HEK293T (cell line): ENCODE results near the gene PPOX.

Experiments used
- CTCF ChIA-PET: fragments of 350-600 bp; formaldehyde crosslinking; extraction: SDS; loops from one replicate; lab custom pipeline; 2021; ENCODE audit warnings: antibody characterized with exemption, inconsistent platforms; lab: Yijun Ruan, JAX
- POLR2A ChIA-PET: fragments of 350-600 bp; formaldehyde crosslinking; extraction: SDS; loops from one replicate; lab custom pipeline; 2020; ENCODE audit warnings: antibody characterized with exemption, inconsistent platforms; lab: Yijun Ruan, JAX
- DNase-seq: peaks from one replicate; pipeline ENCODE4 v3.0.0; 2012; ENCODE audit warnings: mixed read lengths; ENCODE audit errors: extremely low spot score
- ARNT ChIP-seq: fragments of 450-650 bp; IDR thresholded peaks from 2 replicates; pipeline ENCODE4 v1.6.1; 2017; ENCODE audit warnings: mild to moderate bottlenecking
- BHLHE40 ChIP-seq: fragments of 450-650 bp; IDR thresholded peaks from 2 replicates; pipeline ENCODE4 v1.6.1; 2016; ENCODE audit warnings: mild to moderate bottlenecking, moderate library complexity, borderline replicate concordance
- CTBP1 ChIP-seq: fragments of 450-650 bp; IDR thresholded peaks from 2 replicates; pipeline ENCODE4 v1.6.1; 2016; ENCODE audit warnings: borderline replicate concordance
- ELF4 ChIP-seq: fragments of 450-650 bp; IDR thresholded peaks from 2 replicates; pipeline ENCODE4 v1.6.1; 2017; ENCODE audit warnings: antibody characterized with exemption
- FOXA1 ChIP-seq: fragments of 450-650 bp; IDR thresholded peaks from 2 replicates; pipeline ENCODE4 v1.6.1; 2016; ENCODE audit warnings: mild to moderate bottlenecking
- FOXK2 ChIP-seq: fragments of 450-650 bp; IDR thresholded peaks from 2 replicates; pipeline ENCODE4 v1.6.1; 2016; ENCODE audit warnings: mild to moderate bottlenecking
- FOXM1 ChIP-seq: fragments of 450-650 bp; IDR thresholded peaks from 2 replicates; pipeline ENCODE4 v1.6.1; 2017; ENCODE audit warnings: mild to moderate bottlenecking, borderline replicate concordance
- HDGF ChIP-seq: fragments of 450-650 bp; IDR thresholded peaks from 2 replicates; pipeline ENCODE4 v1.6.1; 2017; ENCODE audit warnings: antibody characterized with exemption, borderline replicate concordance
- L3MBTL2 ChIP-seq: fragments of 450-650 bp; conservative IDR thresholded peaks from 2 replicates; pipeline ENCODE4 v1.6.1; 2016; ENCODE audit warnings: mild to moderate bottlenecking
- LEF1 ChIP-seq: fragments of 450-650 bp; IDR thresholded peaks from 2 replicates; pipeline ENCODE4 v1.6.1; 2017; ENCODE audit warnings: mild to moderate bottlenecking, borderline replicate concordance
- NFRKB ChIP-seq: fragments of 450-650 bp; IDR thresholded peaks from 2 replicates; pipeline ENCODE4 v1.6.1; 2016; ENCODE audit warnings: mild to moderate bottlenecking, moderate library complexity
- PKNOX1 ChIP-seq: fragments of 450-650 bp; IDR thresholded peaks from 2 replicates; pipeline ENCODE4 v1.6.1; 2016
- SP1 ChIP-seq: fragments of 450-650 bp; IDR thresholded peaks from 2 replicates; pipeline ENCODE4 v1.6.1; 2017
- SUZ12 ChIP-seq: fragments of 450-650 bp; IDR thresholded peaks from 2 replicates; pipeline ENCODE4 v1.6.1; 2016; ENCODE audit warnings: mild to moderate bottlenecking
- TARDBP ChIP-seq: fragments of 450-650 bp; IDR thresholded peaks from 2 replicates; pipeline ENCODE4 v1.6.1; 2016
- ZNF384 ChIP-seq: fragments of 450-650 bp; IDR thresholded peaks from 2 replicates; pipeline ENCODE4 v1.6.1; 2016

The PPOX gene

DNA sequence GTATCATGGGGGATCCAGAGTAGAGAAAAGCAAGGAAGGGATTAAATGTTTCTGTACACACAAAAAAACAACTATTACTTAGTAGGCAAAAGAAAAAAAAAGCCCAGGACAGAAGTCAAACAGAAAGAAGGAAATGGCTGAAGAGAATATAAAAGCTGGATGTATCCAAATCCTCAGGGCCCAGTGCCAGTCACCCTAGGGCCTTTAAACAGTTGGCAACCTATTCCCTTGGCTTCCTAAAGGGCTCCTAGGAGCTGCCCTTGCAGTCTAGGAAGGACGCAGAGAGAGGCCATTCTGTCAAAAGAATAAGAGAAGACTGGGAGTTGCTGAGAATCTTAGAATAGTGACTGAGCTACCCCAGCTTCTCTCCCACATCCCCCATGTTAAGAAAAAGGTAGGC is 6.1 kb downstream of the PPOX start:
- POLR2A ChIA-PET = interaction anchor here (1.3 kb wide), 1 partner anchor 10 kb away, joined by 3 read pairs; no protein-coding TSS in a partner anchor

DNA sequence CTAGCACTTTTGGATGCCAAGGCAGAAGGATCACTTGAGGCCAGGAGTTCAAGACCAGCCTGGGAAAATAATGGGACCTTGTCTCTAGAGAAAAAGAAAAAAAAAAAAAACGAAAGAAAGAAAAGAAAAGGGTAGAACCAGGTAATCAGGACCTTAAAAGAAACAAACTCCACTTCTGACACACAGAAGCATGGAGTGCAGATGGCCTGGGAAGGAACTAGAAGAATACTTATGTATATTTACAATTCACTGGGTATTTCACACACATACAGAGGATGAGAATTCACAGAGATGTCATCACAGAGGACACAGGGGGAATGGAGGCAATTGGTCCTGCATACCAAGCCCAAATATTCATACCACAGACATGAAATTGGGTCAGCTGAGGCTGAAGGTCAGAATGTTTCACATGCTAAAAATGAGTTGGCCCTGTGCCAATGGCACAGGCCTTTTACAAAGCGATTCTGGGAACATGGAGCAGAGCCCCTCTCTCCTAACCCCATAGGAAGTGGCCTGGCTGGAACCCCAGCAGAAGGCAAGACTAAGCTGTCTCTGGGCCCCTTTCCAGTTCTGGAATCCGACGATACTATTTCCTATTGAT is 6.7 kb downstream of the PPOX start:
- DNase-seq = no peak
- POLR2A ChIA-PET = interaction anchor here (1.3 kb wide), 1 partner anchor 11 kb away, joined by 3 read pairs; no protein-coding TSS in a partner anchor
- CTCF ChIA-PET = interaction anchor here (0.6 kb wide), 1 partner anchor 618 kb away, joined by 3 read pairs; no protein-coding TSS in a partner anchor
- TF ChIP-seq TARDBP (no peak), ELF4 (no peak), SUZ12 (no peak), LEF1 (no peak), FOXA1 (no peak)

More for the DNA sequence above, 6.1 kb downstream of the PPOX start:
- TF ChIP-seq L3MBTL2 (no peak), ZNF384 (no peak), FOXA1 (no peak), SUZ12 (no peak), ARNT (no peak), BHLHE40 (no peak), NFRKB (no peak)
- no peak for DNase-seq
- CTCF ChIA-PET = interaction anchor here (0.6 kb wide), 1 partner anchor 618 kb away, joined by 3 read pairs; no protein-coding TSS in a partner anchor

DNA sequence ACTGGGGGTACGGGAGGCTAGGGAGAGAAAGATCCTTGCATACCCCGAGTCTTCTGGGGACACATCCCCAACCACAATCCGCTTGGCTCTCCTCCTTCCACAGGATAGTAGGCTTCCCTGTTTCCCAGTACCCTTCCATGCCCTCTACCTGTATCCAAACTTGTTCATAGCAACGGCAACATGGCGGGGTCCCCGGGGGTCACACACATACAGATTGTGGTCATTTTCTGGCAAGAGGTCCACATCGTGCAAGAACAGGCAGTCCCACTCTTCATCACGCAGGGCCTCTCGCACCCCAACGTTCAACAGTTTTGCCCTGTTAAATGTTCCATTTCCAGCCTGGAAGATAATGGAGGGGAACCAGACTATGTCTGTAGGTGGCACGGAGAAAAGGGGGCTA is 7.5 kb downstream of the PPOX start:
- ChIA-PET POLR2A (no interaction called here), CTCF (no interaction called here)
- no peak for DNase-seq
- TF ChIP-seq NFRKB (no peak), HDGF (no peak), BHLHE40 (no peak), FOXM1 (no peak), ARNT (no peak), L3MBTL2 (no peak), TARDBP (no peak), LEF1 (no peak), CTBP1 (no peak), ZNF384 (no peak), SUZ12 (no peak), ELF4 (no peak), FOXK2 (no peak)

- DNase-seq = no peak
- ChIA-PET CTCF (interaction anchor here (2.3 kb wide), 1 partner anchor 9 kb away, joined by 7 read pairs; the partner anchor contains the start of gene PPOX), POLR2A (no interaction called here)
- no peak for TF ChIP-seq ELF4
- no peak for TF ChIP-seq SP1
- TF ChIP-seq PKNOX1 = no peak
- no peak for TF ChIP-seq CTBP1
These were observed 8.7 kb downstream of the PPOX start for GRCh38 chr1:161174911-161175310.

- no peak for DNase-seq
- POLR2A ChIA-PET = interaction anchor here (1.4 to 1.5 kb wide), 2 partner anchors 26 to 41 kb away, joined by 6 to 12 read pairs; partner anchors contain the start of gene NDUFS2
- CTCF ChIA-PET = interaction anchor here (2.3 kb wide), 1 partner anchor 10 kb away, joined by 7 read pairs; the partner anchor contains the start of gene PPOX
- TF ChIP-seq SP1 (no peak), LEF1 (no peak), FOXA1 (no peak), ELF4 (no peak), FOXM1 (no peak), HDGF (no peak), FOXK2 (no peak), BHLHE40 (no peak), PKNOX1 (no peak), ZNF384 (no peak), ARNT (no peak), CTBP1 (no peak), NFRKB (no peak), L3MBTL2 (no peak), TARDBP (no peak)
These were observed 9.7 kb downstream of the PPOX start for GRCh38 chr1:161175771-161176453.

- POLR2A ChIA-PET = interaction anchor here (0.7 to 1.8 kb wide), 6 partner anchors 10 to 42 kb away, joined by 3 to 14 read pairs (median 6); partner anchors contain the start of genes ADAMTS4, NDUFS2, PPOX and UFC1
- no peak for DNase-seq
- CTCF ChIA-PET = interaction anchor here (2.3 kb wide), 1 partner anchor 11 kb away, joined by 7 read pairs; the partner anchor contains the start of gene PPOX
- TF ChIP-seq ELF4 (no peak), CTBP1 (no peak), ZNF384 (no peak), PKNOX1 (no peak)
These were observed 10.4 kb downstream of the PPOX start for GRCh38 chr1:161176468-161177111.
